ENCODE data around the gene SYCP3.

DNA sequence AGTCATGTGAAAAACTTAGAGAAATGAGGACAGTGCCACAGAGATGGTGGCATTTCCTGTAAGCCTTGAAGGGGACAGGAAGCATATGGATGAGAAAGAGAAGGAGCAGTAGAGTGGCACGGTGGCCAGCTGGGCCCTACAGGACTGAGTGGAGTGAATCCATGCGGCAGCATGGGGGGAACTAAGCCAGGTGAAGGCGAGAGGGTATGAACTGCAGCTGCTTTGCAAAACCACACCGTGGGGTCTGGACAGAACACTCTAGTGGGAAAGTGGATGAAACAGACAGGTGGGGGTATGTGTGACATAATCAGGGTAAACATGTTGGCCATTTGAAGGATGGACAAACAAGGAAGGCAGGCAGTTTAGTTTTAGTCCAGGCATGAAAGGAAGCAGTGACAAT lies 10.4 kb upstream of the SYCP3 start:
- TF ChIP-seq, protein P1, sequence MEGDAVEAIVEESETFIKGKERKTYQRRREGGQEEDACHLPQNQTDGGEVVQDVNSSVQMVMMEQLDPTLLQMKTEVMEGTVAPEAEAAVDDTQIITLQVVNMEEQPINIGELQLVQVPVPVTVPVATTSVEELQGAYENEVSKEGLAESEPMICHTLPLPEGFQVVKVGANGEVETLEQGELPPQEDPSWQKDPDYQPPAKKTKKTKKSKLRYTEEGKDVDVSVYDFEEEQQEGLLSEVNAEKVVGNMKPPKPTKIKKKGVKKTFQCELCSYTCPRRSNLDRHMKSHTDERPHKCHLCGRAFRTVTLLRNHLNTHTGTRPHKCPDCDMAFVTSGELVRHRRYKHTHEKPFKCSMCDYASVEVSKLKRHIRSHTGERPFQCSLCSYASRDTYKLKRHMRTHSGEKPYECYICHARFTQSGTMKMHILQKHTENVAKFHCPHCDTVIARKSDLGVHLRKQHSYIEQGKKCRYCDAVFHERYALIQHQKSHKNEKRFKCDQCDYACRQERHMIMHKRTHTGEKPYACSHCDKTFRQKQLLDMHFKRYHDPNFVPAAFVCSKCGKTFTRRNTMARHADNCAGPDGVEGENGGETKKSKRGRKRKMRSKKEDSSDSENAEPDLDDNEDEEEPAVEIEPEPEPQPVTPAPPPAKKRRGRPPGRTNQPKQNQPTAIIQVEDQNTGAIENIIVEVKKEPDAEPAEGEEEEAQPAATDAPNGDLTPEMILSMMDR (conservative IDR thresholded peaks at IDR 0.05; ENCODE audit: low read depth, low read length), result no peak
- TF ChIP-seq EZH2 (IDR thresholded peaks at IDR 0.05; ENCODE audit: borderline replicate concordance, low read depth, low read length, poor library complexity, severe bottlenecking), result no peak
